ENCODE data around the gene LRP1B.

GRCh38 chr2:140994856-140995255 is 1136.0 kb downstream of the LRP1B start:
- TF ChIP-seq CTCF (IDR thresholded peaks at IDR 0.05) (no peak), POLR2A (IDR thresholded peaks at IDR 0.05) (no peak), POLR2AphosphoS5 (IDR thresholded peaks at IDR 0.05; ENCODE audit: insufficient read depth in 1 of 2, low read depth in 1 of 2) (no peak)

Measured in vagina (tissue), 2 donors.